Peyer's patch (tissue), 4 donors: ENCODE results near the gene SYNJ2.

ENCODE experiments used
- POLR2A ChIP-seq, 2 donors: fragments of 450-650 bp; IDR thresholded peaks; one replicate each; pipeline ENCODE4 v1.5.1; 2017; ENCODE audit warnings: antibody characterized with exemption in 2 of 2, mild to moderate bottlenecking in 2 of 2, moderate library complexity in 2 of 2
- TF ChIP-seq, protein P1 (sequence below), 6 experiments: fragments of 450-650 bp in 4 of 6; fragments of 200-600 bp in 2 of 6; sonication (generic) in 1 of 6; IDR thresholded peaks; one replicate each; pipeline ENCODE4 v1.5.1; 2017 to 2019; ENCODE audit warnings: antibody characterized with exemption in 6 of 6, mild to moderate bottlenecking in 3 of 6, moderate library complexity in 1 of 6

DNA sequence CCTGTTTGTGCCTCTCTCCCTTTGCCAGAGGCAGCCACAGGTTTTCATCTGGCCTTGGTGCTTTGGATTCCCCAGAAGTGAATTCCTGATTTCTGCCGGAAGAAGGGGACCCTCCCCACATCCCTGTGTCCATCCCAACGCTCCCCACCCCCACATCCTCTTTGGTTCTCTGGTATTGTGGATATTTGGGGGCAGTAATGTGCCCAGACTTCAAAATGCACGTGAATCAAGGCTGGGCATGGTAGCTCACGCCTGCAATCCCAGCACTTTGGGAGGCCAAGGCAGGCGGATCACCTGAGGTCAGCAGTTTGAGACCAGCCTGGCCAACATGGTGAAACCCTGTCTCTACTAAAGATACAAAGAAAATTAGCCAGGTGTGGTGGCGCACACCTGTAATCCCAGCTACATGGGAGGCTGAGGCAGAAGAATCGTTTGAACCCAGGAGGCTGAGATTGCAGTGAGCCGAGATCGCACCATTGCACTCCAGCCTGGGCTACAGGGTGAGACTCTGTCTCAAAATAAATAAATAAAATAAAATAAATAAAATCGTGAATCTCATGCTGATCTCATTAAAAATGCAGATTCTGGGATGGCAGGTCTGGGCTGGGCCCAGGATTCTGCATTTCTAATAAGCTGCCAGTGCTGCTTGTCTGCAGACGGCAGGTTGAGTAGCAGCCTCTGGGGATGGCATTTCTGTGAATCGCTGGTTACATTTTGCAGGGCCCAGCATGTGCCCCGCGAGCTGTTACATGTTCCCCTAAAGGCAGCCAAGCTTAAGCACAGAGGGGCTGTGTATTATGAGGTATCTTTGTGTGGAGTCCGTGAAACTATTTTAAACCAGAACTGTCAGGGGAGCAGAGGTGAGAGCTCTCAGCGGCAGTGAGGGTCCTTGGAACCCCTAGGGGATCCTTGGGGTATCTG lies 49.0 kb downstream of the SYNJ2 start:
- TF ChIP-seq, protein P1, sequence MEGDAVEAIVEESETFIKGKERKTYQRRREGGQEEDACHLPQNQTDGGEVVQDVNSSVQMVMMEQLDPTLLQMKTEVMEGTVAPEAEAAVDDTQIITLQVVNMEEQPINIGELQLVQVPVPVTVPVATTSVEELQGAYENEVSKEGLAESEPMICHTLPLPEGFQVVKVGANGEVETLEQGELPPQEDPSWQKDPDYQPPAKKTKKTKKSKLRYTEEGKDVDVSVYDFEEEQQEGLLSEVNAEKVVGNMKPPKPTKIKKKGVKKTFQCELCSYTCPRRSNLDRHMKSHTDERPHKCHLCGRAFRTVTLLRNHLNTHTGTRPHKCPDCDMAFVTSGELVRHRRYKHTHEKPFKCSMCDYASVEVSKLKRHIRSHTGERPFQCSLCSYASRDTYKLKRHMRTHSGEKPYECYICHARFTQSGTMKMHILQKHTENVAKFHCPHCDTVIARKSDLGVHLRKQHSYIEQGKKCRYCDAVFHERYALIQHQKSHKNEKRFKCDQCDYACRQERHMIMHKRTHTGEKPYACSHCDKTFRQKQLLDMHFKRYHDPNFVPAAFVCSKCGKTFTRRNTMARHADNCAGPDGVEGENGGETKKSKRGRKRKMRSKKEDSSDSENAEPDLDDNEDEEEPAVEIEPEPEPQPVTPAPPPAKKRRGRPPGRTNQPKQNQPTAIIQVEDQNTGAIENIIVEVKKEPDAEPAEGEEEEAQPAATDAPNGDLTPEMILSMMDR (IDR thresholded peaks at IDR 0.05): no peak
- no peak for TF ChIP-seq POLR2A (IDR thresholded peaks at IDR 0.05)
